Frontal cortex (tissue), 4 donors: ENCODE measurements around the gene C6orf136. TPM values are rescaled to one million over a fixed set of nuclear protein-coding genes. Genes with fewer than 3 reads are reported as not detected.

Experiments used
- DNase-seq, 2 donors: peaks; one replicate each; pipeline ENCODE4 v3.0.0; 2012; ENCODE audit warnings: low spot score in 2 of 2
- FAIRE-seq: peaks from 2 replicates; lab custom pipeline; 2012; peaks lifted over from hg19 to GRCh38; lab: Jason Lieb, UNC
- total RNA-seq: library from RNA; depleted of rRNA; stranded (reverse); fragments of >200 nt; gene quantifications from one replicate; pipeline ENCODE4 v1.2.3, GENCODE V29; 2014
- donor health status: control.
- donor health status: control.
- donor health status: control.

The C6orf136 gene
- total RNA-seq, 1 donor from 2014 or later, result 23.2 TPM

DNA sequence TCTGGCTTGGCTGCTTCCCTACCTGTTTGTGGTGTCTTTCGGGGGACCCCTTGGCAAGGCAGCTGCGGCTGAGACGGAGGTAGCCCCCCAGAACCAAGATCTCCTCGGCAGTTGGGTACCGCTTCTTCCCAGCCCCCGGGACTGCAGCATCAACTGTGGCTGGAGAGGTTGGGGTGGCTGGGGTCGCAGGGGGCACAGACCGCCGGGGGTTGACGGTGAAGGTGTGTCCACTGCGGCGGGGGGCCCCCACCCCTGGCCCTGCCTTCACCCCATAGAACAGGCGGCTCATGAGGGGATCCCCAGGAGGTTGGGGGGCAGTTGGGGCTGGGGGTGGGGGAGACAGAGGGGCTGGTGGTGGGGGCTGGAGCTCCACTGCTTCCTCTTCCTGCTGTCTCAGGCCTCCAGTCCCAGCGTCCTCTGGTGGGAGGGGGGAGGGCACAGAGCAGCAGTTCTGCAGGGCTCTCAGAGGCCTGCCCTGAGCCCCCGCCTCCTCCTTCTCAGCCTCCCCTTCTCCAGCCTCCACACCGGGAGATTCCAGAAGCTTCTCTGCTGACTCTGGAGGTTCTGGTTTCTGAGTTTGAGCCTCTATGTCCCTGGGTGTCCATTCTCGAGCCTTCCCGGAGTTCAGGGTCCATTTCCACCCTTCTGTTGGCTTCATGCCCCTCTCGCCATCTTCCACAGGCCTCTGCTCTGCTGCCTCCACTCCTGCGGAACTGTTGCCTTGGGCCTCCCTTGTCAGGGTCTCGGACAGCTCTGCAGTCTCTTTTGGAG is 37.6 kb downstream of the C6orf136 start:
- FAIRE-seq (no peak), DNase-seq (no peak)

DNA sequence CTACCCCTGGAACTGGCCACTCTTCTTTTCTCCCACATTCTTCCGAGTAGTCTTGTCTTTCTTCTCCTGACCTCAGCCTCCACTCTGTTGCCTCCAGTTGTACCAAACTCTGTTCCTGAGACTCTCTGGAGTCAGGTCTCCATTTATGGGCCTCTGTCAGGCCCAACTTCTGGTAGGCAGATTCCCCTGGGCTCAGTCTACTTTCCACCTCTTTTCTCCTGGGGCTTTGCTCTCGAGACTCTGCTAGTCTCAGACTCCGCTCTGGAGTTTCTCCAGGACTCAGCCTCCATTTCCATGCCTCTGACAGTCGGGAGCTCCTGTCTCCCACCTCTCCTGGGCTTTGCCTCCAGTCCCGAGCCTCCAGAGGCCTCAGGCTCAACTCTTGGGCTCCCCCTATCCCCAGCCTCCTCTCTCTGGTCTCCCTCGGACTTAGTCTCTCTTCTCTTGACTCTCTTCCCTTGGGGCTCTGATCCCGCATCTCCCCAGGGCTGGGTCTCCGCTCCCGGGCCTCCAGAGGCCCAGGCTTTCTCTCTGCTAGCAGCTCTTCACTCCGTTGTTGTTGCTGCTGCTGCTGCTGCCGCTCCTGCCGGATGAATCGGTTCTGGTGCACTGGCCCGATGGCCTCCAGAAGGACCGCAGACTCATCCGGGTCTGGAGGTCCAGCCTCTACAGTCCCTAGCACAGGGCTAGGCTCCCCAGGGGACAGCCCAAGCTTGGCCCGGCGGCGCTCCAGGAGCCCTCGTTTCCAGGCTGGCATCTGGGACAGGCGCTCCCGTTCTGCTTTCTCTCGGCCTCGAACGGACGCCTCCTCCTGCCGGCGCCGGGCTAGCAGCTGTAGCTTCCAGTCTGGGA is 38.5 kb downstream of the C6orf136 start:
- DNase-seq, result no peak
- no peak for FAIRE-seq

DNA sequence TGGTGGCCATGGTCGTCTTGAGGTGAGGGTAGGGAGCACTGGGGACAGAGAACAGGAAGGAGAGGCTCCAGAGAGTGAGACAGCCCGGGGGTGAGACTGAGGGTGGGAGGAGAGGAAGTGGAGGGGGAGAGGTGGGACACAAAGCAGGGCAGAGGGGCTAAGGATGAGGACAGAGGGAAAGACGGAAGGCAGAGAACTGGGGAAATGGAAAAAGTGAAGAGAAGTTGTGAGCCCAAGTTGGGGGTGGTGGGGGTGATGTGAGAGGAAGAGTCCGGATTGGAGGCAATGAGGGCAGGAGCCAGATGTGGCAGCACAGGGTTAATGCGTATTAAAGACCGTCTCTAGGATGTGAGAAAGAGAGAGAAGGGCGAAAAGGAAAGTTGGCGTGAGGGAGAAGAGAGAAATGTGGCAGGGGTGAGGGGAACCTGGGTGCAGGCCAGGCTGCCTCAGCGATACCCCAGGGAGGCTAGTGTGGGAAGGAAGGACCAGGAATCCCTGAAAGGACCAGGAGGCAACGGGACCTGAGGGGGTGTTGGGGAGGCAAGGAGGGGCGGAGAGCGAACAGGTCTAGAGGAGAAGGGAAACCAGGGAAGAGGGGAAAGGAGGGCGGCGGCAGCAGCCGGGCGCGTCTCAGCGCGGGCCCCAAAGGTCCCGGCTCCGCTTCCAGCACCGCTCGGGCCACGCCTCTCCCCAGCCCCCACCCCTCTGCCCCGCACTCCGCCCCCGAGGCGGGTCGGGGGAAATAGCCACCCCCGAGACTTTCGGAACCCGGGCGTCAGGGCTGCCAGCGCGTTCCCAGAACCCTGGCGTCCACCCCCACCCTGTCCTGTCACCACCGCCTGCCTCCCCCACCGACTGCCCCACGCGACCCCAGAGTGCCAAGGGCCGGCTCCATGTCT is 39.3 kb downstream of the C6orf136 start, which contains the start of gene PPP1R18:
Gene PPP1R18, minus strand, starts transcription at position 637 of the 899 bp plus-strand sequence. Its CDS starts 627 bp downstream, at position 10.
- DNase-seq (peak; percentile 59 to 71), FAIRE-seq (no peak)

DNA sequence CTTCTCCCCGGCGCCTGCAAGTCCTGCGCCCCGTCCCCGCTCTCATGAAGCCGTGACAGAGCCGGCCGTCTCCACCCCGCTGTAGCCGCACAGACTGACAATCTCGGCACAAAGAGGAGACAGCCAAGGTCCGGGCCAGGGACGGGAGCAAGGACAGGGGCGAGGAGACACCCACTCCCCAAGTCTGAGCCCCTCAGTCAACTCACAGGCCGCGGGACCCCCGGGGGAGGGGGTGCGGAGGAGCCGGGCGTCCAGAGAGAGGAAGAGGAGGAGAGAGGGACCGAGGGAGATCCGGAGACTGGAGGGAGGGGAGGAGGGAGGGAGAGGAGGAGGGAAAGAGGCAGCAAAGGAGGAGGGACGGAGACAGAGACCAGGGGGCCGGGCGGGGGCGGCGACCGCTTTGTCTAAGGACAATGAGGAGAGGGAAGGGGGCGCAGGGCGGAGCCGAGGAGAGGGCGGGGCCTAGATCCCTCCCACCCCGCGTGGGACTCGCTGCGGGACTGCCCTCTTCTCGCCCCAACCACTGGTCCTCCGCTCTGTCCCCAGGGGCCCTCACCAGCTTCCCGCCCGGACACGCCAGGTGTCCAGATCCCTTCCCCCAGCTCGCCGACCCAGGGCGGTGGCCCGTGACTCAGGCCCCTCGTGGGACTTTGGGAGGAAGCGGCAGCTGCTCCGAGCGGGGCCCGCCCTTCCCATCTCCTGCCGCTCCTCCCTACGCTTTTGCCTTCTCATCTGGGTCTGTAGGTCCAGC is 40.1 kb downstream of the C6orf136 start:
- no peak for FAIRE-seq
- DNase-seq, result peak; percentile 63 to 70

DNA sequence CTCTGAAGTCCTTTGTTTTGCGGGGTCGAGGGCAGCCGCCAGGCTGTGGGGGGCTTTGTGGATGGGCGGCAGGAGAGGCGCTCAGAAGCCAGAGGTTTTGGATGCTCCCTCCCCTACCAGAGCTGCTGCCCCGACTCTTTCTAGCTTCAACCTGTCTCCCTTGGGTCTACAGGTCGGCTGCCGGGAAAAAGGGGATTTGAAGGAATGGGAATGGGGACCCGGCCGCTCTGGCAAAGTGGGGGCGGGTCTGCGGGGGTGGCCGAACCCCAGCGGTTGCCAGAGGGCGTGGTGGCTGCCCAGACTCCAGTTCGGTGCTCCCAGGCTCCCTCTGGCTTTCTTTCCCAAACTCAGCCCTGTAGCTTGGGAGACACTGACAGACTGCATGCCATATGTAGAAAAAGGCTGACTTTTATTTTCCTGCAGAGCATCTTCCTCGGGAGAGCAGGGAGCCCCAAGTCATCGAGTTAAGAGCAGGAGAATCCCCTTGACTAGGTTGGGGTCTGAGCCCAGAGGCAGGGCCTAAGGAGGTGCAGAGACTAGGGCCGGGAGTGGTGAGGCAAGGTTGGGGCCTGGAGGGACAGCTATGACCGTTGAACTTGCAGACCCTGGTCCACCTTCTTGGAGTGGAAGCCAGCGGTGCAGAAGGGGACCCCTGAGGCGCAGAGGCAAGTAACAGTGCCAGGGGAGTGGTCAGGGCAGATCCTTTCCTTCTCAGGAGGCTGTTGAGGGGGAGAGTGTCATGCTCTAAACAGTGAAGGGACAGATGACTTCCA is 40.9 kb downstream of the C6orf136 start:
- no peak for DNase-seq
- FAIRE-seq, result no peak

DNA sequence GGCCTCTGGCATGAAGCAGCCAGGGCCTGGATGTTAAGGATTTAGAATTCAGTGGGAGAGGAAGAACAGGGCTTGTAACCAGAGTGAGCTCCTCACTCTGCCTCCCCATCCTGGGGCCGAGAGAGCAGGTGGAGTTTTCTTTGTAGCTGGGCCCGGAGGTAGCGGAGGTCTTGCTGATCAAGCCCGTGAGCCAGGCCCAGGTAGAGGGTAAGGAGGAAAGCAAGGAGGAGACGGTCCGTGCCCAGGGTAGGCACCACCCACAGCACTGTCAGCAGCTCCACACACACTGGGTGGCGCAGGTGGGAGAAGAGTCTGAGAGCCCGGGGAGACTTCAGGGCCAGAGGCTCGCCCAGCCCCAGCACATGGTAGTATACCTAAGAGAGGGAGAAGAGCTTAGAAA is 41.6 kb downstream of the C6orf136 start:
- no peak for DNase-seq
- no peak for FAIRE-seq

DNA sequence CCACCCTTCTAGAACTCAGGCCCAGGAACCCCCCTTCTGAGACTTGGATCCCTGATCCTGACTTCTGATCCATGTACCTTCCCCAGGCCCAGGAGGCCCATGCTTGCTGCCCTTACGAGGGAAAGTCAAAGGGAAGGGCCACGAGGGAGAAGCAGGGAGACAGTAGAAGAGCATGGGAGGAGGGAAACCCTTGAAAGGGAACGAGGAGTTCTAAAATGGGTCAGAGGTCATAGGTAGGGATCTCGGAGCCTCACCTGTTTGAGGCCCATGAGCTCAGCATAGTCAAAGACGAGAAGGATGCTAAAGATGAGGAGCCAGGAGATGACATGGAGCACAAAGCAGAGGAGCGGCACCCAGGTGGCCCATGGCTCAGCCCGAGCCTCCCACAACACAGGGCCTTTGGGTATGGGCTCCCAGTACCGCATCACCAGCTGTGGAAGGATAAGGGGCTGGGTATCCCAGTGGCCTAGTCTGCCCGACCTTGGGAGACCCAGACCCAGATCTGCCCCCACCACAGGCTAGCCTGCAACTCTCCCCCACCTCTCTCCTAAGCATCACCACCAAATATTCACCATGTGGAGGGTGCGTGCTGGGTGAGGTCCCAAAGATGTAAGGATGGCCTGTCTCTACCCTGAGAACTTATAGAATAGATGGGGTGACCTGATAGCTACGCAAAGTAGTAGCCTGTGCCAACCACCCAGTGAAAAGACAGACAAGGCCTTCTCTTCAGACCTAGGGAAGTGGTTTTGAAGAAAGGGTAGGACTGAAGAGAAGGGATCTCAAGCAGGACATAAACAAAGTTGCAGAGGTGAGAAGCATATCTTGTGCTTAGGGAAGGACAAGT is 42.3 kb downstream of the C6orf136 start:
- FAIRE-seq (no peak), DNase-seq (no peak)

DNA sequence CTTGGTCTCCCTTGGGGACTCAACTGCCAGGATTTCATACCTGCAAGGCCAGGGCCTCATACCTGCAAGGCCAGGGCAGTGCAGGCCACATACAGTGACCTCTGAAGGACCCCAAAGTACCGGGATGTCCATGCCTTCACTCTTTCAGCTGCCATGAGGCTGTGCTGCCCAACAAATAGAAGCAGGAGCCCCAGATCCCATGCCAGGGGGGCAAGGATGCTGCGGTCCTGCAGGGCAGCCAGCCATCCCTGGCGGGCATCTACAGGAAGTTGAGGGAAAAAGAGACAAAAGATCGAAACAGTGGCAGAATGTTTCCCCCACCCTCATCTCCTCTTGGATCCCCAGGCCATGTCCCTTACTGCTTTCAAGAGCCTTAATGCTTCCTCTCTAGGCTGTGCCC is 43.1 kb downstream of the C6orf136 start:
- no peak for DNase-seq
- FAIRE-seq, result no peak

DNA sequence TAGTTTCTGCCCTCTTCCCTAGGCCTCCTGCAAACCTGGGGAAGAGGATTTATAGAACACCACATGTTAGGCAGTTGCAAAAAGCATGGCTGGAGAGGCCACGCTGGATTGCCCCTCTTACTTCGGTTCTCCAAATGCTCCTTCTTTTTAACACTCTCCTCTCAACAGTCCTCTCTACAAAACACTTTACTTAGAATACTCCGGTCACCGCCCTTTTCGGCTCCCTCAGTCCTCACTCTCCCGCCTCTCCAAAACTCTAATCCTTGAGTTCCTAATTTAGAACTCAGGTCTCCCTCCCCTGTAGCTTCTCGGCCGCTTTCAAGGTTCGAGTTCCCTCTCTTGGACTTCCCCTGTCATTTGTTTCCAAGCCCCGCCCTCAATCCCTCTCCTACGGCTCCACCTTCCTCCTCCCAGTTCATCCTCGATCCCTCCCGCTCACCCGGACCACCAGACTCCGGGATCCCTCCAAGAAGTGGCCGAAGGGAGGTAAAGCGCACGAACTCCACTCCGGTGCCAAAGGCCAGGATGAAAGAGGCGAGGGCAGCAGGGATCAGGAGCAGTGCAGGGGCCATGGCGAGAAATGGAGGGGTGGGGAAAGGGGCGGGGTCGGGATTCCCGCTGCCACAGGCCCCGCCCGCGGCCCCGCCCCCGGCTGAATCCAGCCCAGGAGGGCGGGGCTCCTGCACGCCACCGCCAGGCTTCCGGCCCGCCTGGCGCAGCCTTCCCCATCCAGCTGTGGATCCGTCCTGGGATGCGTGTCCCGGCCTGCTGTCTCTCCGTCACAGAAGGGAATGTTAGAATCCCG is 43.7 kb downstream of the C6orf136 start, which contains the start of gene NRM:
Gene NRM, minus strand, starts transcription at position 582 of the 805 bp plus-strand sequence. Its CDS starts 10 bp downstream, at position 572.
- FAIRE-seq (no peak), DNase-seq (peak; percentile 77 to 88)

DNA sequence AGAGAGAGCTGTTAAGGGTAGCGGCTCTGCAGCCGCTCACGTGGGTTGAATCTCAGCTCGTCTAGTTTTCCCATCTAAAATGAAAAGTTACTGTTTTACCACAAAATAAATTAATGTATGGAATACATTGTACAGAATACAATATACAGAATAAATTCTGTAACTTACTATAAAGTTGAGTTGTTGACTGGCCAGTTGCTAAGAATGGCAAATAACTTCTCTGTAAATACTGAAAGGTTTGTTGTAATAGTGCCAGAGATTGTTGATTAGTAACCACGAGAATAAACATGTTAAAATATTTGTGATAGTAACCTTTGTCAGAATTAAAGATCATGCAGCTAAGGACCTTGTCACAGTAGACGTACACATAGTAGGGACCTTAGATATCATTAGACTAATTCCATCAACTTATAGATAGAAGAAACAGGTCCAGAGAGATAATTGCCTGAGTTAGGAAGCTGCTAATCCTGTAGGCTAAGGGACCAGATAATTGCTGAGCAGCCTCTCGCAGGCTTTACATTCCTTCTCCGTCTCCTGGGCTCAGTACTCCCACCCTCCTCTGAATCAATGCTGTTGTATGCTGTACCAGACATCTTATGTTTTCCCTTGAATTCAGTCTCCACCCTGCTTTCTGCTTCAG is 44.4 kb downstream of the C6orf136 start:
- DNase-seq (no peak), FAIRE-seq (no peak)

DNA sequence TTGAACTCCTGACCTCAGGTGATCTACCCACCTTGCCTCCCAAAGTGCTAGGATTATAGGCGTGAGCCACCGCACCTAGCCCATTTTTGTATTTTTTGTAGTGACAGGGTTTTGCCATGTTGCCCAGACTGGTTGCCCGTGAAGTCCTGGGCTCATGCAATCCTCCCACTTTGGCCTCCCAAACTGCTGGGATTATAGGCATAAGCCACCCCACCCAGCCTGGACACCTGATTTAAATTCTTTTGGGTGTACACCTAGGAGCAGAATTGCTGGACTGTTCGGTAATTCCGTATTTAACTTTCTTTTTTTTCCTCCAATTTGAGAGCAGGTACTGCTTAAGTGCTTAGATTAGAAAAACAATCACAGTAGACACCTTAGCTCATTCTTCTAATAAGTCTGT is 49.5 kb downstream of the C6orf136 start:
- no peak for FAIRE-seq

DNA sequence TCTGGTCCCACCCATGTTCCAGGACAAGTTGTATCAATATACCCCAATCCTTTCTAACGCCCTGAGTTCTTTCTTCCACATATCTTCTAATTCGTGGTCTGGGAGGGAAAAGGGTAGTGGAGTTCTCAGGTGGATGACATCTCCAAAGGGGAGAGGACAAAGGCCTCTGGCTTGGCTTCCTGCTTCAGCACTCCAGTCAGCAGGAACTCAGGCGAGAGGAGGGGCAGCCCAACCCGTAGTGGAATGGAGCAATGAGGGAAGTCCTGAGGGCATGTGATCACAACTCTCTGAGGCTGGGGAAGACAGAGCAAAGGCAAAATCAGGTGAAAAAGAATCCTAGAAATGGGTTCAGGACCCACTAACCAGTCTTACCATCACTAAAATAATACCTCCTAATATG is 53.4 kb downstream of the C6orf136 start:
- DNase-seq (no peak), FAIRE-seq (no peak)

More for the DNA sequence above, 49.5 kb downstream of the C6orf136 start:
- no peak for DNase-seq
